ENCODE measurements around the gene RTP3. TPM values are rescaled to one million over a fixed set of nuclear protein-coding genes. Genes with fewer than 3 reads are reported as not detected.
A peak's percentile ranks its signal among the peaks of the same experiment; 100 is the strongest.

RTP3 gene
- total and polyA plus RNA-seq, 2 of the 8 experiments (the other 6 are each of a cell fraction or from before 2014, with no cell fraction given) = 0.08 TPM; not detected in 1

- Histone ChIP-seq H4K91ac (replicated peaks; ENCODE audit: insufficient read length, low read length) (peak overlapping the region; percentile 87), H2BK12ac (ENCODE audit: low read depth, low read length) (peak overlapping the region; percentile 45; the same call in 1 of the 2 replicates), H3K79me1 (ENCODE audit: low read depth, low read length) (no peaks in the 10 kb centered on the region), H2BK15ac (ENCODE audit: low read length) (peak overlapping the region; percentile 67; the same call in 1 of the 2 replicates), H3K4ac (replicated peaks; ENCODE audit: insufficient read length, low read depth, low read length) (peak overlapping the region; percentile 55), H2BK20ac (ENCODE audit: low read length) (peak overlapping the region; percentile 75; the same call in 1 of the 2 replicates), H3K4me3 (ENCODE audit: extremely low read depth in 1 of 4, insufficient read depth in 2 of 4, low read depth in 3 of 4, low read length in 4 of 4) (no peak overlapping the region), H3K4me1 (replicated peaks in 1 of 4; ENCODE audit: control insufficient read depth in 3 of 4, insufficient read depth in 4 of 4, low read length in 3 of 4) (peaks cover 5 to 17% (median 9%) of the 10 kb centered on the region in 4 experiments), H2AK5ac (ENCODE audit: low read depth, low read length) (no peak overlapping the region), H2BK5ac (ENCODE audit: low read depth, low read length) (peak overlapping the region; percentile 27; the same call in 1 of the 2 replicates), H3K27me3 (replicated peaks in 1 of 4; ENCODE audit: control insufficient read depth in 3 of 4, extremely low read depth in 1 of 4, insufficient read depth in 3 of 4, low read length in 3 of 4) (no peaks in the 10 kb centered on the region; a peak in 2 of 7 replicates), H2AFZ (ENCODE audit: low read length) (no peak overlapping the region), H3K18ac (ENCODE audit: extremely low read depth, low read length) (0 out of 2 replicates have a peak overlapping the region, but pooled peaks have one; percentile 5), H3K23ac (ENCODE audit: insufficient read length) (no peak overlapping the region), H2BK120ac (replicated peaks; ENCODE audit: low read depth, low read length) (no peak overlapping the region), H3K4me2 (ENCODE audit: insufficient read depth in 1 of 2, low read depth in 2 of 2, low read length in 2 of 2) (no peak overlapping the region), H3K14ac (ENCODE audit: insufficient read length) (no peak overlapping the region), H3K23me2 (ENCODE audit: low read depth, low read length) (no peaks in the 10 kb centered on the region), H4K5ac (ENCODE audit: insufficient read length, low read depth, low read length) (no peak overlapping the region), H3K79me2 (ENCODE audit: control insufficient read depth in 1 of 2, insufficient read depth in 2 of 2, low read length in 2 of 2) (no peaks in the 10 kb centered on the region), H3K9me3 (ENCODE audit: insufficient read depth in 2 of 2, low read depth in 1 of 2, low read length in 1 of 2) (no peaks in the 10 kb centered on the region), H3K9ac (replicated peaks in 1 of 4; ENCODE audit: extremely low read depth in 1 of 4, low read depth in 3 of 4, low read length in 3 of 4) (no peak overlapping the region), H4K20me1 (replicated peaks in 1 of 2; ENCODE audit: control insufficient read depth in 1 of 2, insufficient read depth in 2 of 2, low read length in 2 of 2) (no peaks in the 10 kb centered on the region), H3K56ac (replicated peaks; ENCODE audit: insufficient read length, low read depth, low read length) (no peak overlapping the region), H4K8ac (ENCODE audit: extremely low read depth, insufficient read depth, low read length) (peak overlapping the region; percentile 36; the same call in 1 of the 2 replicates), H3K36me3 (ENCODE audit: control insufficient read depth in 2 of 4, insufficient read depth in 4 of 4, low read length in 3 of 4) (no peaks in the 10 kb centered on the region), H3K27ac (ENCODE audit: low read depth, low read length) (no peak overlapping the region)
- POLR2A ChIA-PET (ENCODE audit: partially characterized antibody) = interaction anchor here (0.8 to 1.4 kb wide), 6 partner anchors 9 to 73 kb away, joined by 3 to 4 read pairs (median 3); no protein-coding TSS in a partner anchor
- CTCF ChIA-PET (ENCODE audit: partially characterized antibody) = interaction anchor here (0.9 to 1.9 kb wide), 6 partner anchors 9 to 57 kb away, joined by 3 to 6 read pairs (median 4); no protein-coding TSS in a partner anchor
- no peak for TF ChIP-seq SP4 (IDR thresholded peaks at IDR 0.05; ENCODE audit: low read length)
- TF ChIP-seq ATF2 (IDR thresholded peaks at IDR 0.05; ENCODE audit: low read length) = no peak
- TF ChIP-seq RNF2 (IDR thresholded peaks at IDR 0.05; ENCODE audit: borderline replicate concordance, low read depth, low read length, missing control alignments, poor library complexity, severe bottlenecking) = no peak
- TF ChIP-seq TCF12 (IDR thresholded peaks at IDR 0.05; ENCODE audit: low read depth, low read length) = no peak
- WGBS, 2 experiments (ENCODE audit: extremely low coverage in 1 of 2, insufficient coverage in 1 of 2, insufficient read length in 1 of 2, insufficient replicate concordance in 2 of 2, low coverage in 1 of 2, low lambda C conversion rate in 2 of 2, missing lambda C conversion rate in 1 of 2) = 87% methylated on average over 10 of the region's 10 CpGs; no CpG with 5 or more reads in 1 of the 2 experiments
- no peak for DNase-seq (ENCODE audit: low read depth in 1 of 2, low spot score in 2 of 2)
- FAIRE-seq = no peak
Observed at GRCh38 chr3:46505953-46506352, 8.2 kb downstream of the RTP3 start.
